Body of pancreas (tissue), 4 donors: ENCODE data around the gene CALML3. TPM values are rescaled to one million over a fixed set of nuclear protein-coding genes. Genes with fewer than 3 reads are reported as not detected.
"Not testable (repeated sequence)": the region's sequence is repeated elsewhere in the genome, so short reads cannot be mapped to it uniquely, and the experiment has no call there.

Experiments
- ATAC-seq: fragments of 150-250 bp; one replicate; pipeline ENCODE4 v1.9.1; 2016
- DNase-seq, 4 donors: peaks; one replicate each; pipeline ENCODE4 v3.0.0-alpha.2; 2019
- H3K27ac ChIP-seq, 4 donors: fragments of 200-600 bp; sonication (generic); 1 replicate in 3 of 4; 2 replicates in 1 of 4; pipeline versions ENCODE4 v1.5.1 to v1.6.1; 2016 to 2019; ENCODE audit warnings: mild to moderate bottlenecking in 1 of 4, mixed read lengths in 1 of 4, moderate library complexity in 1 of 4
- H3K27me3 ChIP-seq, 2 donors: fragments of 200-600 bp; sonication (generic); one replicate each; pipeline ENCODE4 v1.6.0; 2016; ENCODE audit warnings: mild to moderate bottlenecking in 1 of 2
- H3K36me3 ChIP-seq, 2 donors: fragments of 200-600 bp; sonication (generic); replicated peaks in 1 of 2; 2 replicates each; pipeline ENCODE4 v1.5.1; 2016; ENCODE audit warnings: low read depth in 2 of 2; ENCODE audit not compliant: insufficient read depth in 1 of 2
- H3K4me1 ChIP-seq: fragments of 200-600 bp; sonication (generic); one replicate; pipeline ENCODE4 v1.6.0; 2016
- H3K4me3 ChIP-seq, 2 donors: fragments of 200-600 bp; sonication (generic); 1 replicate in 1 of 2; 2 replicates in 1 of 2; pipeline ENCODE4 v1.5.1; 2016 to 2019
- H3K9me3 ChIP-seq, 3 donors: fragments of 200-600 bp; sonication (generic); 1 replicate in 2 of 3; 2 replicates in 1 of 3; pipeline ENCODE4 v1.5.1; 2016
- CTCF ChIP-seq, 7 experiments: fragments of 450-650 bp in 4 of 7; fragments of 200-600 bp in 3 of 7; sonication (generic) in 3 of 7; IDR thresholded peaks; one replicate each; pipeline ENCODE4 v1.5.1; 2016 to 2019; ENCODE audit warnings: antibody characterized with exemption in 7 of 7
- POLR2A ChIP-seq, 3 donors: fragments of 450-650 bp; IDR thresholded peaks; one replicate each; pipeline ENCODE4 v1.6.1; 2016; ENCODE audit warnings: antibody characterized with exemption in 3 of 3, mild to moderate bottlenecking in 2 of 3
- WGBS, 2 donors: methylation state at CpG; one replicate each; pipeline ENCODE4 v1.1.5; 2017; 5-methylcytosine and 5-hydroxymethylcytosine counted together
- intact Hi-C: fragments of 100-400 bp; cut with DNase I; formaldehyde crosslinking; loops from one replicate; pipeline ENCODE4 v1.15.1; 2023
- total RNA-seq, 2 donors: library from RNA; depleted of rRNA; stranded (reverse); fragments of >200 nt; gene quantifications; one replicate each; pipeline ENCODE4 v1.1.0, GENCODE V29; 2016

The CALML3 gene
- total RNA-seq, result not detected

- no peak within 1 kb of the TSS for H3K27ac ChIP-seq
- H3K4me3 ChIP-seq, result no peak within 1 kb of the TSS
- 93 to 94% methylated on average over 45 to 46 of the region's 64 CpGs for WGBS, 2 donors
Measured at GRCh38 chr10:5524641-5525560, at the start of gene CALML3. Gene CALML3 (plus strand): TSS chr10:5524961. CDS start chr10:5525086, 125 bp downstream.

GRCh38 chr10:5475088-5475487, 49.7 kb upstream of the CALML3 start:
- H3K4me1 ChIP-seq, H3K27me3 ChIP-seq, H3K36me3 ChIP-seq, H3K27ac ChIP-seq, H3K4me3 ChIP-seq, H3K9me3 ChIP-seq, DNase-seq, ATAC-seq, intact Hi-C loops: not testable (repeated sequence)
- 88 to 91% methylated on average over 8 of the region's 8 CpGs for WGBS, 2 donors

More at GRCh38 chr10:5524641-5525560, at the start of gene CALML3:
- peaks cover 6% of the 10 kb centered on the region for H3K4me1 ChIP-seq
- H3K36me3 ChIP-seq, result no peaks in the 10 kb centered on the region
- H3K9me3 ChIP-seq, result no peaks in the 10 kb centered on the region
- DNase-seq, result peak in 1 of 4 donors; percentile 9
- ATAC-seq, result no peak
- H3K27me3 ChIP-seq, result no peaks in the 10 kb centered on the region
- intact Hi-C loops, result no loop called here
- TF ChIP-seq CTCF (IDR thresholded peaks at IDR 0.05) (no peak), POLR2A (IDR thresholded peaks at IDR 0.05) (no peak)

- H3K9me3 ChIP-seq, H3K4me1 ChIP-seq, H3K27ac ChIP-seq, DNase-seq, intact Hi-C loops, H3K36me3 ChIP-seq, H3K4me3 ChIP-seq, H3K27me3 ChIP-seq, ATAC-seq: not testable (repeated sequence)
- 92% methylated on average over 12 of the region's 12 CpGs for WGBS, 2 donors
Measured at GRCh38 chr10:5475974-5476807, 48.6 kb upstream of the CALML3 start.

GRCh38 chr10:5476918-5477525, 47.7 kb upstream of the CALML3 start:
- no peaks in the 10 kb centered on the region for H3K27me3 ChIP-seq
- no peak overlapping the region for H3K27ac ChIP-seq
- H3K9me3 ChIP-seq, result no peaks in the 10 kb centered on the region
- intact Hi-C loops, result no loop called here
- H3K4me1 ChIP-seq, result no peaks in the 10 kb centered on the region
- TF ChIP-seq CTCF (IDR thresholded peaks at IDR 0.05), result no peak
- TF ChIP-seq POLR2A (IDR thresholded peaks at IDR 0.05), result no peak
- 82 to 84% methylated on average over 13 of the region's 13 CpGs for WGBS, 2 donors
- DNase-seq (no peak), ATAC-seq (no peak)
- H3K36me3 ChIP-seq, result no peaks in the 10 kb centered on the region
- no peak overlapping the region for H3K4me3 ChIP-seq

GRCh38 chr10:5477948-5478693, 46.6 kb upstream of the CALML3 start:
- H3K27ac ChIP-seq, result no peak overlapping the region
- no peaks in the 10 kb centered on the region for H3K9me3 ChIP-seq
- H3K4me3 ChIP-seq, result no peak overlapping the region
- no peaks in the 10 kb centered on the region for H3K27me3 ChIP-seq
- DNase-seq (no peak), ATAC-seq (no peak)
- intact Hi-C loops, result no loop called here
- TF ChIP-seq POLR2A (IDR thresholded peaks at IDR 0.05) (no peak), CTCF (IDR thresholded peaks at IDR 0.05) (no peak)
- H3K36me3 ChIP-seq, result no peaks in the 10 kb centered on the region
- 88 to 93% methylated on average over 11 of the region's 11 CpGs for WGBS, 2 donors
- no peaks in the 10 kb centered on the region for H3K4me1 ChIP-seq
